GM12865 (cell line): ENCODE data around the gene WASHC2C.
"Not testable (repeated sequence)": the region's sequence is repeated elsewhere in the genome, so short reads cannot be mapped to it uniquely, and the experiment has no call there.

ENCODE experiments used
- DNase-seq: peaks from one replicate; pipeline ENCODE4 v3.0.0; 2010; ENCODE audit warnings: low read depth
- H3K4me3 ChIP-seq: 2 replicates; pipeline ENCODE4 v1.5.1; 2011; ENCODE audit warnings: mild to moderate bottlenecking, low read depth, low read length, control low read depth

WASHC2C gene

GRCh38 chr10:45726703-45727420, at the start of gene WASHC2C:
TSS of gene WASHC2C (plus strand) at chr10:45727266. CDS start at chr10:45727318, 52 bp downstream.
- peak; percentile 79 for DNase-seq
- peak within 1 kb of the TSS; percentile 66 for H3K4me3 ChIP-seq

GRCh38 chr10:45678467-45678866, 48.6 kb upstream of the WASHC2C start:
- not testable (repeated sequence) for DNase-seq, H3K4me3 ChIP-seq

GRCh38 chr10:45710200-45710796, 16.8 kb upstream of the WASHC2C start:
- DNase-seq = peak; percentile 7
- not testable (repeated sequence) for H3K4me3 ChIP-seq

GRCh38 chr10:45711223-45711622, 15.8 kb upstream of the WASHC2C start:
- DNase-seq, H3K4me3 ChIP-seq: not testable (repeated sequence)

GRCh38 chr10:45717053-45717452, 10.0 kb upstream of the WASHC2C start:
- not testable (repeated sequence) for H3K4me3 ChIP-seq, DNase-seq

DNA sequence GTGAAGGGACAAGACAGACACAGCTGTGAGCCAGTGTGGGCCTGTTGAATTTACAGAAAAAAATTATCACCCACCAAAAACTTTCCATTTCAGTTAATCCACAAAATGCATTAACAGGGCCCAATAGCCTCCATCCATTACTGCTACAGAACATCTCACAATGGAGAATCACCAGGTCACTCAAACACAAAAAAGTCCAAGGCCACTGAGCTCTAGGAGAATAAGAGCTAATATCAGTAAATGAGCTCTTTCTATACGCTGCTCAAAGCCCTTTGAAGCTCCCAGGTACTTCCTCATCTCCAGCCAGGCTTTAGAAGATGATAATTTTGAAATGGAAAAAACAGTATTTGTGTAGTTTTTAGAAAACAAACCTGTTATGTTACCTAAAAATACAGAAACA, 9.4 kb upstream of the WASHC2C start:
- H3K4me3 ChIP-seq, DNase-seq: not testable (repeated sequence)

GRCh38 chr10:45721503-45721902, 5.6 kb upstream of the WASHC2C start:
- not testable (repeated sequence) for H3K4me3 ChIP-seq, DNase-seq

DNA sequence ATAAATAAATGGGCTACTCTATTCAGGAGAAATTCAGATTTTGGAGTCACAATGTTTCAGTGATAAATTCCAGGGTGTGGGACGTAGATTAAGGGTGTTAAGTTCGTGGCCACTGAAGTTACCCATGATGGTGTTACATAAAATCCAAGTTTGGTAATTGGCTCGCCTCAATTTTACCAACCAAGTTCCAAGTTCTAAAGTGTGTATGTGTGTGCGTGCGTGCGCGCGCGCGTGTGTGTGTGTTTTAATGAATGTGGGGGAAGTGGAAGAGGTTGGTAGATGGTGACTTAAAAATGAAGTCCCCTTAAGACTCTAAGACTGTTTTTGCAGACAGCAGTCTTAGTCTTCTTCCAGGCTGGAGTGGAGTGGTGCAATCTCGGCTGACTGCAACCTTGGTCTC, 3.2 kb upstream of the WASHC2C start:
- not testable (repeated sequence) for H3K4me3 ChIP-seq, DNase-seq

GRCh38 chr10:45727421-45727965, 427 bp downstream of the WASHC2C start:
- not testable (repeated sequence) for DNase-seq
- H3K4me3 ChIP-seq = peak overlapping the region; percentile 66

- DNase-seq, H3K4me3 ChIP-seq: not testable (repeated sequence)
These were observed 7.4 kb downstream of the WASHC2C start for GRCh38 chr10:45734449-45734848.

- not testable (repeated sequence) for DNase-seq, H3K4me3 ChIP-seq
These were observed 7.8 kb downstream of the WASHC2C start for GRCh38 chr10:45734867-45735266.

- H3K4me3 ChIP-seq, DNase-seq: not testable (repeated sequence)
These were observed 14.5 kb downstream of the WASHC2C start for GRCh38 chr10:45741559-45741958.

DNA sequence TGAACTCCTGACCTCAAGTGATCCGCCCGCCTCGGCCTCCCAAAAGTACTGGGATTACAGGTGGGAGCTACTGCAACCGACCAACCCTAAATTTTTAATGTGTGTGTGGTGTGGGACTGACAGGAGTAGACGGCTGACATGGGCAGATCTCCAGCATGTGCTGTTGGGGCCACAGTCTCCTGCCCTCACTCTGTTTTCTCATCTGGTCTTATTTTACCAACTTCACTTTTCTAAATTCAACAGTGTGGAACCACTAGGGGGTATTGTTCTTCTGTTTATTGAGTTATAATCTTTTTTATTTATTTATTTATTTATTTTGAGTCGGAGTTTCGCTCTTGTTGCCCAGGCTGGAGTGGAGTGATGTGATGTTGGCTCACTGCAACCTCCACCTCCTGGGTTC, 14.9 kb downstream of the WASHC2C start:
- not testable (repeated sequence) for DNase-seq, H3K4me3 ChIP-seq

DNA sequence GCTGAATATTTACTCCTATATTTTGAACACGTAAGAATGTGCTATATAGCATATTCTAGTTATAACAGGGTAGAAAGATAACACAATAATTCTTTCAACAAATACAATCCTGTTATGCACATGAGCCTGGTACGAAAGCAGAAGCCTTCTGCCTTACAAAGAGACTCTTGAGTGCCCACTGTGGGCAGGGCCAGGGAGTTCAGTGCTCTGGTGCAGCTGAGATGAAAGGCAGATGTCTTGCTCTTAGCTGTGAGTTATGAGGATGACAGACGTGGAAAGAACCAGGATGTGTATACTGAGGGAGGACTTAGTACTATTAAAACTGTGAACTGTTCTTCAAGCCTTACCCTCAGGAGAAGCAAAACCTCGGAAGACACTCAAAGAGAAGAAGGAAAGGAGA, 24.1 kb downstream of the WASHC2C start:
- DNase-seq = not testable (repeated sequence)

GRCh38 chr10:45752210-45752609, 25.1 kb downstream of the WASHC2C start:
- not testable (repeated sequence) for DNase-seq, H3K4me3 ChIP-seq

More for the DNA sequence above, 24.1 kb downstream of the WASHC2C start:
- H3K4me3 ChIP-seq = not testable (repeated sequence)

DNA sequence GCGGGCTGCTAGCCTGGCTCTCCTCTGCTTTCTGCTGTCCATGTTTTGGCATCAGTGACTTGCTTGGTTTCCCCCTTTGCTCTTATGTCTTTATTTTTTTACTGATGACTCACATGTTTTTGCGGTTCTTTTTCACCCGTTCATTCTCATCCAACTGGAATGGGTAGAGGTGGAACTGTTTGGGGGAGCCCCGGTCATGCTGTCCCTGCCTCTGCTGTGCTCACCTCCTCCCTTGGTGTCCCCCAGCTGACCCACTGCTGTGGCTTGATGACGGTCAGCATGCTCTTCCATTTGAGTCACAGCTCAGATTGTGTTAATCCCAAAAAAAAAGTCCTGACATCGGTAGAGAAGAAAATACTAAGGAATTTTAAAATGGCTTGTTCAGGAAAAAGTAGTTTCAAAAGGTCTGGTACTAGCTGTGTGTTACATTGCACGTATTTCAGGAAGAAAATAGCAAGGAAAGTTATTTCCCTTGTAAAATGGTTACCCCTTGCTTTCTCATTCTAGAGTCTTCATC, 27.0 kb downstream of the WASHC2C start:
- not testable (repeated sequence) for H3K4me3 ChIP-seq, DNase-seq

DNA sequence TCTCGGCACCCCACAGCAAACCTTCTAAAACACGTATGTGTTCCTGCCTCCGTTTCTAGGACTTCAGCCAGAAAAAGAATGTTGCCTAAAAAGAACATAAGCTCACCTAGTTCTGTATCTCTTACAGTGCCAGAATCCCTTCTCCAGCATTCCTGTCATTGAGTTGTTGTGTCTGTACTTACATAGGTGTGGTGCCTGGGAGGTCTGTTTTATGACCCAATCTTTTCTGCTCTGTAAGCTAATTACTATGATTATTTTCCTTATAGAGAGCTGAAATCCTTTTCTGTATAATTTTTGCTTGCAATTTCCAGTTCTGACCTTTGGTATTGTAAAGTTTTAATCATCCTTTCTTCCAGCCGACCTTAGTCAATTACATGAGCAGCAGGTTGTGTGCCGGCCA, 28.0 kb downstream of the WASHC2C start:
- not testable (repeated sequence) for DNase-seq

GRCh38 chr10:45756065-45756464, 29.0 kb downstream of the WASHC2C start:
- H3K4me3 ChIP-seq, DNase-seq: not testable (repeated sequence)

More for the DNA sequence above, 28.0 kb downstream of the WASHC2C start:
- not testable (repeated sequence) for H3K4me3 ChIP-seq

DNA sequence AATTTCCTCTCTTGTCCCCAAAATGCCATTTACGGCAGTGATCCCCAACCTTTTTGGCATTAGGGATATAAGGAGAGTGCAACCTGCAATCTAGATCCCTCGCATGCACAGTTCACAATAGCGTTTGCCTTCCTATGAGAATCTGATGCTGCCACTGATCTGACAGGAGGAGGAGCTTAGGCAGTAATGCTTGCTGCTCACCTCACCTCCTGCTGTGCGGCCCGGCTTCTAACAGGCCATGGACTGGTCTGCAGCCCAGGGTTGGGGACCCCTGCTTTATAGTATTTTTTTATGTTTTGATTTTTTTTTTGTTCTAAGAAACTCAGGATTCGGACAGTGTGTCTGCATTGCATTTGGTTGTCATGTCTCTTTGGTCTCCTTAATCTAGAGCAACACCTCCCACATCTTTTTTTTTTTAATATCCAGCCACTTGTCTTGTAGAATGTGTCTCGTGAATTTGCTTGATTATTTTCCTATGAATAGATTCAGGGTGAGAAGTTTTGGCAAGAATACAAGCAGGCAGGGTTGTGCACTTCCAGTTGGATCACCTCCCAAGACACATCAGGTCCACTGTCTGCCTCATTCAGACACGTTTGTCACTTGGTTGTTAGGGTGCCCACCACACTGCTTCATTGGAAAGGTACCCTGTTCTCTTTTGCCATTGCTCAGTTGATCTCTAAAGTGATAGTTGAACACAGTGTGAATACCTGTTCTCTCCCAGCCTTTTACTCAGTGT, 30.8 kb downstream of the WASHC2C start:
- not testable (repeated sequence) for H3K4me3 ChIP-seq, DNase-seq
